GM23248 (cell line): Measurements from ENCODE around the gene CADPS. TPM values are rescaled to one million over a fixed set of nuclear protein-coding genes. Genes with fewer than 3 reads are reported as not detected.

ENCODE experiments used
- DNase-seq: peaks from one replicate; pipeline ENCODE4 v3.0.0-alpha.2; 2015
- H2AFZ ChIP-seq: fragments of 200-600 bp; sonication (generic); 2 replicates; pipeline ENCODE4 v1.6.1; 2016; ENCODE audit warnings: antibody characterized with exemption
- H3F3A ChIP-seq: fragments of 200-600 bp; sonication (generic); 2 replicates; pipeline ENCODE4 v1.6.1; 2016; ENCODE audit warnings: mild to moderate bottlenecking, antibody characterized with exemption, mixed run types; ENCODE audit not compliant: insufficient read depth
- H3K27ac ChIP-seq: fragments of 200-600 bp; sonication (generic); 2 replicates; pipeline ENCODE4 v1.5.1; 2016; ENCODE audit warnings: mild to moderate bottlenecking
- H3K27me3 ChIP-seq: fragments of 200-600 bp; sonication (generic); replicated peaks from 2 replicates; pipeline ENCODE4 v1.6.1; 2016; ENCODE audit warnings: mild to moderate bottlenecking; ENCODE audit not compliant: insufficient read depth
- H3K36me3 ChIP-seq: fragments of 200-600 bp; sonication (generic); 2 replicates; pipeline ENCODE4 v1.6.1; 2016; ENCODE audit warnings: low read depth, mild to moderate bottlenecking
- H3K4me1 ChIP-seq: fragments of 200-600 bp; sonication (generic); 2 replicates; pipeline ENCODE4 v1.6.1; 2016; ENCODE audit warnings: mild to moderate bottlenecking; ENCODE audit not compliant: insufficient read depth
- H3K4me2 ChIP-seq: fragments of 200-600 bp; sonication (generic); one replicate; pipeline ENCODE4 v1.6.1; 2016; ENCODE audit warnings: mild to moderate bottlenecking; ENCODE audit not compliant: unreplicated experiment
- H3K4me3 ChIP-seq: fragments of 200-600 bp; sonication (generic); 2 replicates; pipeline ENCODE4 v1.5.1; 2016; ENCODE audit warnings: mild to moderate bottlenecking
- H3K79me2 ChIP-seq: fragments of 200-600 bp; sonication (generic); 2 replicates; pipeline ENCODE4 v1.6.1; 2016; ENCODE audit warnings: mild to moderate bottlenecking; ENCODE audit not compliant: insufficient read depth
- H3K9ac ChIP-seq: fragments of 200-600 bp; sonication (generic); 2 replicates; pipeline ENCODE4 v1.6.1; 2016; ENCODE audit warnings: mild to moderate bottlenecking
- H3K9me2 ChIP-seq: fragments of 200-600 bp; sonication (generic); 2 replicates; pipeline ENCODE4 v1.6.1; 2016; ENCODE audit warnings: mixed run types, mild to moderate bottlenecking, moderate library complexity; ENCODE audit not compliant: insufficient read depth
- H3K9me3 ChIP-seq: fragments of 200-600 bp; sonication (generic); one replicate; pipeline ENCODE4 v1.6.1; 2017; ENCODE audit warnings: low read depth
- H4K20me1 ChIP-seq: fragments of 200-600 bp; sonication (generic); 2 replicates; pipeline ENCODE4 v1.6.0; 2016; ENCODE audit not compliant: insufficient read depth
- EZH2 ChIP-seq: fragments of 200-600 bp; sonication (generic); IDR thresholded peaks from 2 replicates; pipeline ENCODE4 v1.6.1; 2018; ENCODE audit warnings: antibody characterized with exemption, mild to moderate bottlenecking; ENCODE audit not compliant: insufficient read depth, poor library complexity, severe bottlenecking
- EZH2phosphoT487 ChIP-seq: fragments of 200-600 bp; sonication (generic); IDR thresholded peaks from 2 replicates; pipeline ENCODE4 v1.6.1; 2018; ENCODE audit warnings: antibody characterized with exemption, moderate library complexity, mild to moderate bottlenecking, low read depth; ENCODE audit not compliant: insufficient read depth
- WGBS, 2 experiments: methylation state at CpG; one replicate each; pipeline ENCODE4 v1.1.6; 2015 to 2017; ENCODE audit warnings: low lambda C conversion rate in 2 of 2, low coverage in 1 of 2; ENCODE audit errors: missing lambda C conversion rate in 2 of 2; 5-methylcytosine and 5-hydroxymethylcytosine counted together
- in situ Hi-C: fragments of 300-500 bp; cut with MboI; formaldehyde crosslinking; loops from 2 replicates; pipeline ENCODE4 v1.15.0; 2020
- polyA plus RNA-seq: library from polyadenylated mRNA; unstranded; fragments of >200 nt; fragmentation: Nextera tagmentation; extraction: Ambion mirVana; gene quantifications from 2 replicates; pipeline ENCODE4 v1.2.1, GENCODE V29; 2016
- total RNA-seq: library from RNA; depleted of rRNA; stranded (reverse); fragments of >200 nt; shearing (Covaris generic); gene quantifications from 2 replicates; pipeline ENCODE4 v1.2.3, GENCODE V29; 2014

The CADPS gene
- total and polyA plus RNA-seq, 2 experiments from 2014 or later = 3.0 to 4.1 TPM

DNA sequence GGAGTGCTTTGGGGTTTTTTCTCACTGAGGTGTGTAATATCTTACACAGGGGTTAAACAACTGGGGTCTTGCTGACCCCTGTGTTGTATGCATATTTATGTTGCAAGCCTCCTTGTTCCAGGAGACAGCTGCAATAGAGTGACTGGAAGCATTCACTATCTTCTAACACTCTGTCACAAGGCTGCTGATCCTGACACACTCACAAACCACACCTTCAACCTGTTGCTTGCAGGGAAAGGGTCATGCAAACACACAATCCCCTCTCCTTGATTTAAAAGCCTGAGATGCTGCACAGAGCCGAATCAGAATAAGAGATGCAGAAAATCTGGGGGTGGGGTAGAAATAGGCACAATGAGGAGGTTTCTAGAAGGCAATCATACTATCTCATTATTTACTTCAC is 197.3 kb downstream of the CADPS start:
- no peaks in the 10 kb centered on the region for H3K27me3 ChIP-seq
- no peaks in the 10 kb centered on the region for H4K20me1 ChIP-seq
- no peak overlapping the region for H3K27ac ChIP-seq
- H3K9me2 ChIP-seq = no peaks in the 10 kb centered on the region
- 60 to 73% methylated on average over 1 of the region's 1 CpG for WGBS, 2 experiments
- no peak for DNase-seq
- no peak overlapping the region for H3K9ac ChIP-seq
- no peaks in the 10 kb centered on the region for H3F3A ChIP-seq
- no peak overlapping the region for H3K4me3 ChIP-seq
- no peaks in the 10 kb centered on the region for H3K9me3 ChIP-seq
- no peaks in the 10 kb centered on the region for H3K79me2 ChIP-seq
- in situ Hi-C loops = no loop called here
- TF ChIP-seq EZH2phosphoT487 (no peak), EZH2 (no peak)
- H3K4me1 ChIP-seq = no peaks in the 10 kb centered on the region
- no peak overlapping the region for H3K4me2 ChIP-seq
- H2AFZ ChIP-seq = no peak overlapping the region
- no peaks in the 10 kb centered on the region for H3K36me3 ChIP-seq

DNA sequence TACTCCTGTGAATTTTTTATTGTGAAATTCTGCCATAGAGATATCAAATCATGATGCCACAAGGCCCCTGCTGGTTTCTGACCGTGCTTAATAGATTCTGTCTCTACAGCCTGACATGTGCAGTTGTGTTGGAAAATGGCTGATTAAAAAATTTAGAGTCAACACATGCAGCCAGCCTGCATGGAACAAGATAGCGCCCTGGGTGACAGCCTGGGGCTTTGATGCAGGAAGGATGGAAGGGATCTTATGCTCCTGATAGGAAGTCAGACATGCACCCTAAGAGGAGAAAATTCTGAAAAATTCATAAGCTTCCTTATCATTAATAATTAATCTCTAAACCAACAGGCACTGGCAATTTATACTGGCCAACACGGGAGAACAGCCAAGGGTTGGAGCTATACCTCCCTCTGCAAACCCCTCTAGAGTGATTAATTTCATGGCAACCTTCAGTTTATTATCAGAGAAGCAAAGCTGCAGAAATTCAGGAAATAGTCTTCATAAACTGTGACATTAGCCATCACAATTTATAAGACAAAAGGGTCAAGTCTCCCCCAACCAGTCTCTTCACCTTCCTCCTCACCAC is 198.4 kb downstream of the CADPS start:
- H3K4me2 ChIP-seq = no peak overlapping the region
- H3K9me3 ChIP-seq = no peaks in the 10 kb centered on the region
- no peaks in the 10 kb centered on the region for H3K79me2 ChIP-seq
- no peak for DNase-seq
- no peaks in the 10 kb centered on the region for H3F3A ChIP-seq
- H3K4me1 ChIP-seq = no peaks in the 10 kb centered on the region
- no peak overlapping the region for H3K9ac ChIP-seq
- no peaks in the 10 kb centered on the region for H3K36me3 ChIP-seq
- WGBS, 2 experiments = 58% methylated on average over 3 of the region's 3 CpGs
- H3K27ac ChIP-seq = no peak overlapping the region
- TF ChIP-seq EZH2 (no peak), EZH2phosphoT487 (no peak)
- no peak overlapping the region for H3K4me3 ChIP-seq
- no peak overlapping the region for H2AFZ ChIP-seq
- in situ Hi-C loops = no loop called here
- H3K9me2 ChIP-seq = no peaks in the 10 kb centered on the region
- H3K27me3 ChIP-seq = no peaks in the 10 kb centered on the region
- no peaks in the 10 kb centered on the region for H4K20me1 ChIP-seq

DNA sequence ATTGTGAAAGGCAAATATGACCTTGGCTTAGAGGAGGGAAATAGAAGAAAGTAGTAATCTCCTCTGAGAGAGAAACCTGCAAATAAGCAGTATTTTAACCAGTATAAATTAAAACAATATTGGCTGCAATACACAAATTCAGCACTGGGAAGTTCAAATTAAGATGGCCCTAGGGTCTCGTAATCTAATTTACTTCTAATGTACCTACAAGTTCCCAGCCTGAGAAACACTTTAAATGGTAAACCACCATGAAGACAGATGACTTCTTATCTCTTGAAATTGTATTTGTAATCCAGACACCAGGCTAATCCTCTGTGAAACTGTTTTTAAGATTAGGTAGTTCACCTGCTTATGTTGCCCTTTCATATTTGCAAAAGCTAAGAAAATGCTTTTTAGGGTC is 199.7 kb downstream of the CADPS start:
- Histone ChIP-seq H4K20me1 (no peaks in the 10 kb centered on the region), H3K9me2 (no peaks in the 10 kb centered on the region), H3F3A (no peaks in the 10 kb centered on the region), H3K4me3 (no peak overlapping the region), H3K4me2 (no peak overlapping the region), H3K9me3 (no peaks in the 10 kb centered on the region), H3K79me2 (no peaks in the 10 kb centered on the region), H3K9ac (no peak overlapping the region), H3K27ac (no peak overlapping the region), H3K36me3 (no peaks in the 10 kb centered on the region), H3K4me1 (no peaks in the 10 kb centered on the region), H3K27me3 (no peaks in the 10 kb centered on the region), H2AFZ (no peak overlapping the region)
- in situ Hi-C loops = no loop called here
- 81 to 86% methylated on average over 1 of the region's 1 CpG for WGBS, 2 experiments
- TF ChIP-seq EZH2 (no peak), EZH2phosphoT487 (no peak)
- no peak for DNase-seq

DNA sequence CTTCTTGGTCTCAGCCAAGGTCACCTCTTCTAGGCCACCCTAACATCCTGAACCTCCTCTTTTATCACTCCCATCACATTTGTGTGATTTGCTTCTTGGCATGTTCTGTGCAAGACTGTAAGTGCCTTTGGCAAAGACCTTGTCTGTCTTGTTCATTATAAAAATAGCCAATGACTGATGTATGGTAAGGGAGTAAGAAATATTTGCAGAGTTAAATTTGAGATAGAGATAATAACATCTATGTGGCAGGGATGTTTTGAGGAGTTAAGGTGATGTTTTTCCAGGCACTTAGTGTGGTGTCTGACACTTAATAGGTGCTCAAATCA is 202.3 kb downstream of the CADPS start:
- Histone ChIP-seq H4K20me1 (no peaks in the 10 kb centered on the region), H3K9me3 (no peaks in the 10 kb centered on the region), H3K9me2 (no peaks in the 10 kb centered on the region), H2AFZ (no peak overlapping the region), H3K4me2 (no peak overlapping the region), H3K4me1 (no peaks in the 10 kb centered on the region), H3K27ac (no peak overlapping the region), H3K9ac (no peak overlapping the region), H3K27me3 (no peaks in the 10 kb centered on the region), H3F3A (no peaks in the 10 kb centered on the region), H3K36me3 (no peaks in the 10 kb centered on the region), H3K79me2 (no peaks in the 10 kb centered on the region), H3K4me3 (no peak overlapping the region)
- TF ChIP-seq EZH2 (no peak), EZH2phosphoT487 (no peak)
- DNase-seq = no peak
- in situ Hi-C loops = no loop called here
